ENCODE results near the gene SBF2. TPM values are rescaled to one million over a fixed set of nuclear protein-coding genes. Genes with fewer than 3 reads are reported as not detected.

The SBF2 gene
- total RNA-seq, 4 donors from 2014 or later, result 29.7 to 60.4 (median 36.0) TPM

DNA sequence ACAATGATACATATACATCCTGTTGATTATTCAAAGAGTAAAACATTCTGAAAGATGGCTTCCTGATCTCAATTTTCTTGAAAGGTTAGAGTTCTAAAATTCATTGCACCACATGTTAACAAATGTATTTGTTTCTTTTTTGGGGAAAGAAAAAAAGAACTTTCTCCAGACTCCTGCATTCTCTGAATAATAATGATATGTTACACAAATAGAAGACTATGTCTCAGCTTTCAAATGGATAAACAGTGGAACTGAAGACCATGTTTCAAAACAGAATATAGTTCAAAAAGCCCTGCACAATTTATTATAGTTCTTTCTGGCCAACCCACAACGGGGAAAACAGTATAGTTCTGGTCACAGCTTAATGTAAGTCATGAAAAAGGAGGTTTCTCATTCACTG lies 277.0 kb downstream of the SBF2 start:
- TF ChIP-seq, protein P1, sequence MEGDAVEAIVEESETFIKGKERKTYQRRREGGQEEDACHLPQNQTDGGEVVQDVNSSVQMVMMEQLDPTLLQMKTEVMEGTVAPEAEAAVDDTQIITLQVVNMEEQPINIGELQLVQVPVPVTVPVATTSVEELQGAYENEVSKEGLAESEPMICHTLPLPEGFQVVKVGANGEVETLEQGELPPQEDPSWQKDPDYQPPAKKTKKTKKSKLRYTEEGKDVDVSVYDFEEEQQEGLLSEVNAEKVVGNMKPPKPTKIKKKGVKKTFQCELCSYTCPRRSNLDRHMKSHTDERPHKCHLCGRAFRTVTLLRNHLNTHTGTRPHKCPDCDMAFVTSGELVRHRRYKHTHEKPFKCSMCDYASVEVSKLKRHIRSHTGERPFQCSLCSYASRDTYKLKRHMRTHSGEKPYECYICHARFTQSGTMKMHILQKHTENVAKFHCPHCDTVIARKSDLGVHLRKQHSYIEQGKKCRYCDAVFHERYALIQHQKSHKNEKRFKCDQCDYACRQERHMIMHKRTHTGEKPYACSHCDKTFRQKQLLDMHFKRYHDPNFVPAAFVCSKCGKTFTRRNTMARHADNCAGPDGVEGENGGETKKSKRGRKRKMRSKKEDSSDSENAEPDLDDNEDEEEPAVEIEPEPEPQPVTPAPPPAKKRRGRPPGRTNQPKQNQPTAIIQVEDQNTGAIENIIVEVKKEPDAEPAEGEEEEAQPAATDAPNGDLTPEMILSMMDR (IDR thresholded peaks at IDR 0.05), result no peak
- no peak for TF ChIP-seq POLR2A (IDR thresholded peaks at IDR 0.05)
- 68 to 75% methylated on average over 1 of the region's 1 CpG for WGBS, 2 donors
- intact Hi-C loops (cut with DNase I; ENCODE audit: low total_unique reads), result no loop called here
- DNase-seq (ENCODE audit: low spot score in 2 of 2), result no peak
- H3K4me3 ChIP-seq (ENCODE audit: low read depth, poor library complexity, severe bottlenecking), result no peak overlapping the region

DNA sequence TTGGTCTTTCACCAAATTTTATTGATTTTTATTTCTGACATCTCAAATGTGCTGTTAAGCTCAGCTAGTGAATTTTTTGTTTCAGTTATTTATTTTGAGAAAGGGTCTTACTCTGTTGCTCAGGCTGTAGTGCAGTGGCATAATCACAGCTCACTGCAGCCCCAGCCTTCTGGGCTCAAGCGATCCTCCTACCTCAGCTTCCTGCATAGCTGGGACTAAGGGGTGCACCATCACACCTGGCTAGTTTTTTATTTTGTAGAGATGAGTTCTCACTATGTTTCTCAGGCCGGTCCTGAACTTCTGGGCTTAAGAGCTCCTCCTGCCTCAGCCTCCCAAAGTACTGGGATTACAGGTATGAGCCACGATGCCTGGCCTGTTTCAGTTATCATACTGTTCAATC lies 282.0 kb downstream of the SBF2 start:
- no peak overlapping the region for H3K4me3 ChIP-seq (ENCODE audit: low read depth, poor library complexity, severe bottlenecking)
- WGBS, 2 donors, result 96 to 99% methylated on average over 3 of the region's 3 CpGs
- no peak for DNase-seq (ENCODE audit: low spot score in 2 of 2)
- intact Hi-C loops (cut with DNase I; ENCODE audit: low total_unique reads), result no loop called here
- TF ChIP-seq, protein P1 (IDR thresholded peaks at IDR 0.05), result no peak
- no peak for TF ChIP-seq POLR2A (IDR thresholded peaks at IDR 0.05)

DNA sequence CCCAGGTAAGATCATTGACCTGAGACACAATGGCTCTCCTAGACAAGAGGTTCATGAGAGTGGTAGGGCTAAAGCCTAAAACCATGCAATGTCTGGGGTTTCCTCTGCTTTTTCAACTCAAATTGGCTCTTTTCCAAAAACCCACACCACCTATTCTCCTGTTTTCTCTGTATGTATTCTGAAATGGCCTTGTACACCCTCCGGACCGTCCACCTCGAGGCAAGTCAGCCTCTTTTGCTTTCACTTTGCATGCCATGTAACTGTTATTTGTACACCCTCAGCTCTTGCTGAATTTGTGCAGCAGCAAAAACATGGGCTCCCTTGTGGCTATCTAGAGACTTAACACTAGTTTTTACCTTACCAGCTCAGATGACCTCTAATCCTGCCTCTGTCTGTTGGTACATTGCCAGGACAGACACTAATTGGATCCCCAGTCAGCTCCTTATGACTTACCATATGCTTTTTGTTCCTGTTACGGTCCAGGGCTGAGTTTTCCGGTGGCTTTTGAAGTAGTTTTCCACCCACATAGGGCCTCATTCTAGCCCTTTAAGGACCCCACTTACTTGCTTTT lies 288.0 kb downstream of the SBF2 start:
- TF ChIP-seq, protein P1 (IDR thresholded peaks at IDR 0.05), result no peak
- TF ChIP-seq POLR2A (IDR thresholded peaks at IDR 0.05), result no peak
- DNase-seq (ENCODE audit: low spot score in 2 of 2), result no peak
- intact Hi-C loops (cut with DNase I; ENCODE audit: low total_unique reads), result no loop called here
- WGBS, 2 donors, result 84 to 88% methylated on average over 5 of the region's 5 CpGs
- no peak overlapping the region for H3K4me3 ChIP-seq (ENCODE audit: low read depth, poor library complexity, severe bottlenecking)

DNA sequence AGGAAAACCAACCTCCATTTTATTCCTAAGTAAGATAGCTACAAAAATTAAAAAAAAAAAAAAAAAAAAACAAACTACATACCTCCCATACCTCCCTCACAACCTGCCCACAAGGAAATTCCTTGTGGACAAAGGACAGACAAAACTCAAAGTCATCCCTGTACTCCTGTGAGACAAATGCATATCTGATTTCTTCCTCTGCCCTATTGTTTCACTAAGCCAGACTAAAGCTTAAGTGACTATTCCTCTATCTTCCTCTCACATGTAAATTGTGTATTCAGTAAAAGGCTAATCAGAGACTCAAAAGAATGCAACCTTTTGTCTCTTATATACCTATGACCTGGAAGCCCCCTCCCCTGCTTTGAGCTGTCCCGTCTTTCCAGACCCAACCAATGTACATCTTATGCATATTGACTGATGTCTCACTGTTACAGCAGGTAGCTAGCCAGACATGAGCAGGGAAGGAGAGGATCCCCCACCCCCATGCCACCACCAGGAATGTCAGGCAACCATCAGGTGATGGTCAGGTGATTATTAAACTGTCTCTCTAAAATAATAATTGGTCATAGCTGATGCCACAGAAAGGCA lies 289.4 kb downstream of the SBF2 start:
- 92 to 100% methylated on average over 1 of the region's 1 CpG for WGBS, 2 donors
- H3K4me3 ChIP-seq (ENCODE audit: low read depth, poor library complexity, severe bottlenecking), result no peak overlapping the region
- TF ChIP-seq POLR2A (IDR thresholded peaks at IDR 0.05), result no peak
- TF ChIP-seq, protein P1 (IDR thresholded peaks at IDR 0.05), result no peak
- intact Hi-C loops (cut with DNase I; ENCODE audit: low total_unique reads), result no loop called here
- DNase-seq (ENCODE audit: low spot score in 2 of 2), result no peak

DNA sequence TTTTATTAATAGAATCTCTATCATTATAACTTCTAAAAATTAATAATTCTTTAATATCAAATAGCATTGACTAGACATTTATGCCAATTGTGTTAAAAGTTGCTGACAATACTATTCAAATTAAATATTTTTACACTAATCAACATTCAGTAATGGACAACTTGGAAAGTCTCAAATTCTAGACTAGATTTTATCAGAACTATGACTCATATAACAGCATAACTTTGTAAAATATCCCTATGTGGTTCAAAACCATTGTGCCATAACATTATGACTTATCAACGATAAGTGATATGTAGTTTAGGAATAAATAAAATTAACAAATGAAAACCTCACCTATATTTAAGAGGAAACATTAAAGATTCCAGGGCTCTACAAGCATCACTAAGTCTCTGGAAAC lies 291.8 kb downstream of the SBF2 start:
- TF ChIP-seq POLR2A (IDR thresholded peaks at IDR 0.05), result no peak
- TF ChIP-seq, protein P1 (IDR thresholded peaks at IDR 0.05), result no peak
- intact Hi-C loops (cut with DNase I; ENCODE audit: low total_unique reads), result no loop called here
- DNase-seq (ENCODE audit: low spot score in 2 of 2), result no peak
- H3K4me3 ChIP-seq (ENCODE audit: low read depth, poor library complexity, severe bottlenecking), result no peak overlapping the region
- 55 to 63% methylated on average over 1 of the region's 1 CpG for WGBS, 2 donors

DNA sequence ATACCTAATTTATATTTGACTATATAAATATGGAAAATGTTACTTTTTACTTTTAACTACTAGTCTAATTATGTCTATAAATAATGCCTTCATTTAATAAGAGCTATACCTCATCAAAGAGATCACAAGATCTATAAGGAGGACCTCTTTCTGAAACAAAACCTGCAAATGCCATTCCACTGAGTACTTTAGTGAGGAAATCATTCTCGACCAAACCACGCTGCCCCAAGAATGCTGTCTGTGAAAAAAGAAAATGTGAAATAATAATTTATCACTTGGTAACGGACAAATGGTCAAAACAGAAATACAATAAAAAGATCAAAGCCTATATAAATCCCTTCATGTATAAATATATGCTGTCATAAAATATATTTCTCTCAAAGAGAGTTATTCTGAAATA lies 301.7 kb downstream of the SBF2 start:
- no peak for DNase-seq (ENCODE audit: low spot score in 2 of 2)
- 86 to 95% methylated on average over 3 of the region's 3 CpGs for WGBS, 2 donors
- no peak overlapping the region for H3K4me3 ChIP-seq (ENCODE audit: low read depth, poor library complexity, severe bottlenecking)
- no peak for TF ChIP-seq POLR2A (IDR thresholded peaks at IDR 0.05)
- TF ChIP-seq, protein P1 (IDR thresholded peaks at IDR 0.05), result no peak
- intact Hi-C loops (cut with DNase I; ENCODE audit: low total_unique reads), result no loop called here

All from lower leg skin (tissue), 4 donors.